Measurements from ENCODE around the gene MALRD1. TPM values are rescaled to one million over a fixed set of nuclear protein-coding genes. Genes with fewer than 3 reads are reported as not detected.

The MALRD1 gene
- total RNA-seq, 4 donors from 2014 or later: 58.6 to 357 (median 249) TPM

DNA sequence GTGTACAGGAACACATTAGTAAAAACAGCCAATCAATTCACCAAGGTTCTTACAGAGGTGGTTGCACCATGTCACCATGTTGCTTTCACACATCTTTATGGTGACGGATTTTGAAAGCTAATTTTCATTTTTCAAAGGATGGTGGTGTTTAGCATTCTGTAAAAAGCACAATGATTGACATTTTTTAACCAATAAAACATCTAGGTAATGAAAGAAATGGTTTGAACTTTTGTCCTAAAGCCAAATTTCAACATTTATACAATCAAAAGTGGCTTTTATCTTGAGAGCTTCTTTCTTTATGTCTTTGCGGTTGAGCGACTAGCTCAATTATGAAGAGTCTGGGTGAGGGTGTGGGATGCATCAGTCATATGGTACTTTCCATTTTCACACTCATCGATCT is 94.4 kb downstream of the MALRD1 start:
- H3K9me3 ChIP-seq: no peaks in the 10 kb centered on the region
- H3K27me3 ChIP-seq: no peaks in the 10 kb centered on the region
- H3K4me1 ChIP-seq: no peaks in the 10 kb centered on the region
- H3K36me3 ChIP-seq: peaks cover 0 to 22% (median 0%) of the 10 kb centered on the region in 3 donors
- TF ChIP-seq POLR2A (IDR thresholded peaks at IDR 0.05): no peak
- TF ChIP-seq, protein P1, sequence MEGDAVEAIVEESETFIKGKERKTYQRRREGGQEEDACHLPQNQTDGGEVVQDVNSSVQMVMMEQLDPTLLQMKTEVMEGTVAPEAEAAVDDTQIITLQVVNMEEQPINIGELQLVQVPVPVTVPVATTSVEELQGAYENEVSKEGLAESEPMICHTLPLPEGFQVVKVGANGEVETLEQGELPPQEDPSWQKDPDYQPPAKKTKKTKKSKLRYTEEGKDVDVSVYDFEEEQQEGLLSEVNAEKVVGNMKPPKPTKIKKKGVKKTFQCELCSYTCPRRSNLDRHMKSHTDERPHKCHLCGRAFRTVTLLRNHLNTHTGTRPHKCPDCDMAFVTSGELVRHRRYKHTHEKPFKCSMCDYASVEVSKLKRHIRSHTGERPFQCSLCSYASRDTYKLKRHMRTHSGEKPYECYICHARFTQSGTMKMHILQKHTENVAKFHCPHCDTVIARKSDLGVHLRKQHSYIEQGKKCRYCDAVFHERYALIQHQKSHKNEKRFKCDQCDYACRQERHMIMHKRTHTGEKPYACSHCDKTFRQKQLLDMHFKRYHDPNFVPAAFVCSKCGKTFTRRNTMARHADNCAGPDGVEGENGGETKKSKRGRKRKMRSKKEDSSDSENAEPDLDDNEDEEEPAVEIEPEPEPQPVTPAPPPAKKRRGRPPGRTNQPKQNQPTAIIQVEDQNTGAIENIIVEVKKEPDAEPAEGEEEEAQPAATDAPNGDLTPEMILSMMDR (IDR thresholded peaks at IDR 0.05): no peak
- H3K27ac ChIP-seq: no peak overlapping the region
- DNase-seq: no peak
- H3K4me3 ChIP-seq: no peak overlapping the region

DNA sequence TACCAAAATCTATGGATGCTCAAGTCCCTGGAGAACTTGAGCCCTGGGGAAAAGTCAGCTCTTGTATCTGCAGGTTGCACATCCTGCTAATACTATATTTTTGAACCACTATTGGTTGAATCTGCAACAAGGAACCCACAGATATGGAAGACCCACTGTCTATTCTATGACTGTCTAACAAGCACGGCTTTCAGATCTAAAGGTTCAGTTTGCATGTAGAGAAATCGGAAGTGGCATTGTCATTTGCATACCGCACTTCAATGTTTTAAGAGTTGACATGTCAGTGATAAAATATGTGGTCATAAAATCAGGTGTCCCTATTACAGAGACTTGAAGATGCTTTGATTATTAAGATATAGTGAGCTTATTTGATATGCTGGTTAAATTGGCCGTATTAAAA is 95.6 kb downstream of the MALRD1 start:
- no peaks in the 10 kb centered on the region for H3K4me1 ChIP-seq
- no peaks in the 10 kb centered on the region for H3K9me3 ChIP-seq
- H3K36me3 ChIP-seq: peaks cover 0 to 22% (median 0%) of the 10 kb centered on the region in 3 donors
- no peak for DNase-seq
- no peak for TF ChIP-seq POLR2A (IDR thresholded peaks at IDR 0.05)
- TF ChIP-seq, protein P1 (IDR thresholded peaks at IDR 0.05): no peak
- H3K4me3 ChIP-seq: no peak overlapping the region
- no peaks in the 10 kb centered on the region for H3K27me3 ChIP-seq
- H3K27ac ChIP-seq: no peak overlapping the region

DNA sequence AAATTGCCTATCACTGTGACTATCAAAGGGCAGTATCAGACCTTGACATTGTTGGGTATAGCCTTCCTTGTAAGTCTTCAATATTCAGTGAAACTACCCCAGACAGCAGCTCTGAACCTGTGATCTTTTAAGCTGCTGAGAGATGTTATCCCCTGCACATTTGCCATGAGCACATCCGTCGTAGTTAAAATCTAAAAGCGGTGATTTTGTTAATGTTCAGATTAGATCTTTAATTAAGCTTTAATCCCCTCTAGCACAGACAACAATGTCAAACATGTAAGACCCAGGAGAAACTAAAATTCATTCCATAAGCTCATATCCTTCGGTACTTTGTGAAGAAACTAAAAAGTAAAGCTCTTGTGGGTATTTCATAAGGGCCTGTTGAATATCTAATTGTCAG is 105.8 kb downstream of the MALRD1 start:
- Histone ChIP-seq H3K4me1 (no peaks in the 10 kb centered on the region), H3K27ac (no peak overlapping the region), H3K36me3 (peaks cover 0 to 8% (median 0%) of the 10 kb centered on the region in 3 donors), H3K27me3 (no peaks in the 10 kb centered on the region), H3K4me3 (no peak overlapping the region), H3K9me3 (no peaks in the 10 kb centered on the region)
- DNase-seq: no peak
- TF ChIP-seq, protein P1 (IDR thresholded peaks at IDR 0.05): no peak
- no peak for TF ChIP-seq POLR2A (IDR thresholded peaks at IDR 0.05)

DNA sequence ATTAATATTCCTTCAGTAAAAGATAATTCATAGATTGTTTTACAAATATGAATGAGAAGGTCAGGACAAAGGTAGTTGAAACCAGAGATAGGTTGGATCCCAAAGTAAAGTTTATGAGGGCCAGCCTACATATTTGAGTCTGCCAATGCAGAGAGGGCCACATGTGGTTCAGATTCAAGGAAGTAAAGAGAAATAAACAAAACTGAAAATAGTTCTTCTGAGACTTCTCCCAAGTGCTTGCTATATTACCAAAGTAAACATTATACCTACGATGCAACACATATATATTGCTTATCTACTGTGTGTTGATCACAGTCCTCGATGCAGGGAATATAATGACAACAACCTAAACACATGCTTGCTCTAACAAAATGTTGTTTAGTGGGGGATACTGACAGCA is 109.8 kb downstream of the MALRD1 start:
- Histone ChIP-seq H3K9me3 (no peaks in the 10 kb centered on the region), H3K4me3 (no peak overlapping the region), H3K27ac (no peak overlapping the region), H3K27me3 (no peaks in the 10 kb centered on the region), H3K36me3 (peaks cover 0 to 8% (median 0%) of the 10 kb centered on the region in 3 donors), H3K4me1 (no peaks in the 10 kb centered on the region)
- DNase-seq: no peak
- no peak for TF ChIP-seq POLR2A (IDR thresholded peaks at IDR 0.05)
- TF ChIP-seq, protein P1 (IDR thresholded peaks at IDR 0.05): no peak

DNA sequence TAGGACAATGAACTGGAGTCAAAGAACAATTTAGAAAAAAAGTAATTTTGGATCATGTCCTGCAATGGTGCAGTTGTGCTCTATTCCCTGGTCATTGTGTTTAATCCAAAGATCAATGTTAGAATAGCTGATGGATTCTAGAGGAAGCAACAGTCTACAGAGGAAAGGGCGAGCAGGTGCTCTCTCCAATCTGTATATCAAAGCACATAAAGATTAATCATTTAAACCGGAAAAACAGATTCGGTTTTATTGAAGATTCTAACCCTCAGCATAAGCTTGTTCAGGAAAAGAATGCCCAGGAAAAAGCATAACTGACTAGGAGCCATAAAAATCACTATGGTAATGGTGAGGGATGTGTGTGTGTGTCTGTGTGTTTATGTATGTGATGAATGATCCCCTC is 110.3 kb downstream of the MALRD1 start:
- no peak overlapping the region for H3K4me3 ChIP-seq
- H3K36me3 ChIP-seq: peaks cover 0 to 8% (median 0%) of the 10 kb centered on the region in 3 donors
- no peaks in the 10 kb centered on the region for H3K4me1 ChIP-seq
- TF ChIP-seq, protein P1 (IDR thresholded peaks at IDR 0.05): no peak
- TF ChIP-seq POLR2A (IDR thresholded peaks at IDR 0.05): no peak
- no peaks in the 10 kb centered on the region for H3K27me3 ChIP-seq
- DNase-seq: no peak
- no peak overlapping the region for H3K27ac ChIP-seq
- H3K9me3 ChIP-seq: no peaks in the 10 kb centered on the region

DNA sequence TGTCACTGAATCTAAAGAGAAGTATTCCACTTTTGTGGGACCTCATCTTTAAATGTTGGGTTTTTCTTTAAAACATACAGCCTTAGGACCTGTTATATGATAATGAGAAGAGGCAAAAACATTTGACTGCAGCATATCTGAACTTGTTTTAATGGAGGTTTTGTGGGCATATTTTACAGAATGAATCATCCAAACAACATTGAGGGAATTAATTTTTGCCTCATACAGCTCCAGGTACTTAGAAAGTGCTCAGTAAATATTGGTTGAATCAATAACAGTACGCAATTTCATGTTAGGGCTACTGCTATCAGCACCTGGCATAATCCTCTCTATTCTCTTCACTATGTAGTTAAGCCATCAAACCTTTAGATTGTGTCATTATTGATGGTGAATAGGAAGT is 115.9 kb downstream of the MALRD1 start:
- Histone ChIP-seq H3K4me1 (no peaks in the 10 kb centered on the region), H3K27ac (no peak overlapping the region), H3K4me3 (no peak overlapping the region), H3K9me3 (no peaks in the 10 kb centered on the region), H3K36me3 (no peaks in the 10 kb centered on the region), H3K27me3 (no peaks in the 10 kb centered on the region)
- no peak for DNase-seq
- TF ChIP-seq POLR2A (IDR thresholded peaks at IDR 0.05): no peak
- TF ChIP-seq, protein P1 (IDR thresholded peaks at IDR 0.05): no peak

Data from Peyer's patch (tissue), 4 donors.